ENCODE results near the gene RBM18.

RBM18 gene

GRCh38 chr9:122220673-122221182, 43.9 kb downstream of the RBM18 start:
- DNase-seq, result no peak

GRCh38 chr9:122219856-122220672, 44.6 kb downstream of the RBM18 start:
- no peak for DNase-seq

- DNase-seq, result no peak
These were observed 45.4 kb downstream of the RBM18 start for GRCh38 chr9:122218935-122219855.

- DNase-seq, result no peak
These were observed 46.3 kb downstream of the RBM18 start for GRCh38 chr9:122218071-122218934.

GRCh38 chr9:122217640-122218039, 47.0 kb downstream of the RBM18 start:
- DNase-seq, result no peak

- DNase-seq, result no peak
These were observed 47.7 kb downstream of the RBM18 start for GRCh38 chr9:122216798-122217418.

- DNase-seq, result no peak
These were observed 48.4 kb downstream of the RBM18 start for GRCh38 chr9:122216138-122216797.

- DNase-seq, result no peak
These were observed 49.0 kb downstream of the RBM18 start for GRCh38 chr9:122215663-122216062.

GRCh38 chr9:122214507-122214906, 50.1 kb downstream of the RBM18 start:
- no peak for DNase-seq

GRCh38 chr9:122213589-122214413, 50.8 kb downstream of the RBM18 start:
- DNase-seq, result no peak

GRCh38 chr9:122213102-122213588, 51.5 kb downstream of the RBM18 start:
- DNase-seq, result no peak

GRCh38 chr9:122212473-122213004, 52.1 kb downstream of the RBM18 start:
- DNase-seq, result no peak

GRCh38 chr9:122209451-122209850, 55.2 kb downstream of the RBM18 start:
- no peak for DNase-seq

GRCh38 chr9:122207096-122207495, 57.5 kb downstream of the RBM18 start:
- DNase-seq, result no peak

GRCh38 chr9:122206118-122207046, 58.3 kb downstream of the RBM18 start:
- DNase-seq, result no peak

- no peak for DNase-seq
These were observed 59.5 kb downstream of the RBM18 start for GRCh38 chr9:122205176-122205575.

GRCh38 chr9:122204491-122204890, 60.1 kb downstream of the RBM18 start:
- no peak for DNase-seq

GRCh38 chr9:122204055-122204454, 60.6 kb downstream of the RBM18 start:
- no peak for DNase-seq

GRCh38 chr9:122202111-122202510, 62.5 kb downstream of the RBM18 start:
- no peak for DNase-seq
